GM21528 (cell line): ENCODE results near the gene ITGB7.

Source experiments
- ATAC-seq: cut with Tn5 transposase; IDR thresholded peaks from one replicate; pipeline ENCODE4 v1.9.1; 2021; ENCODE audit warnings: mild to moderate bottlenecking, moderate library complexity; ENCODE audit not compliant: unreplicated experiment, low FRiP score

The ITGB7 gene

GRCh38 chr12:53231671-53231920 lies 24.5 kb upstream of the ITGB7 start:
- ATAC-seq = no peak

- no peak for ATAC-seq
Observed at GRCh38 chr12:53230108-53230845, 23.2 kb upstream of the ITGB7 start.

DNA sequence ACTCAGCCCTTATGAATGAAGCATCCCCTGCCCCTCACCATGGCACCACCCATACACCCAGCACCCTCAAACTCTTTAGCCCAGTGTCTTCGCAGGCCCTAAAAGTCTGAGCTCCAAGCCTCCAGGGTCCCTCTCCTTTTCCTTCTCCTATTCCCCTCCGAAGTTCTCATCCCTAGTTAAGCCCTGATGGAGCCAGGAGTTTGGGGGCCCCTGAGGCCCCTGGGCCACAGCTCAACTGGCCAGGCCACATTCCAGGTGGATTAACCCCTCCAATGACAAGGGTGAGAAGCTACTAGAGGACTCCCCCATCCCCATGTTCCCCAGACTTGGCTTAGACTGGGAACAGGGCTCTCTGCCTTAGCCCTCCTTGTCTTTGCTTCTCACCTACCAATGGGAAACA lies 22.4 kb upstream of the ITGB7 start:
- no peak for ATAC-seq

- no peak for ATAC-seq
Observed at GRCh38 chr12:53227836-53228235, 20.8 kb upstream of the ITGB7 start.

- no peak for ATAC-seq
Observed at GRCh38 chr12:53227341-53227740, 20.3 kb upstream of the ITGB7 start.

- no peak for ATAC-seq
Observed at GRCh38 chr12:53226815-53227214, 19.8 kb upstream of the ITGB7 start.

DNA sequence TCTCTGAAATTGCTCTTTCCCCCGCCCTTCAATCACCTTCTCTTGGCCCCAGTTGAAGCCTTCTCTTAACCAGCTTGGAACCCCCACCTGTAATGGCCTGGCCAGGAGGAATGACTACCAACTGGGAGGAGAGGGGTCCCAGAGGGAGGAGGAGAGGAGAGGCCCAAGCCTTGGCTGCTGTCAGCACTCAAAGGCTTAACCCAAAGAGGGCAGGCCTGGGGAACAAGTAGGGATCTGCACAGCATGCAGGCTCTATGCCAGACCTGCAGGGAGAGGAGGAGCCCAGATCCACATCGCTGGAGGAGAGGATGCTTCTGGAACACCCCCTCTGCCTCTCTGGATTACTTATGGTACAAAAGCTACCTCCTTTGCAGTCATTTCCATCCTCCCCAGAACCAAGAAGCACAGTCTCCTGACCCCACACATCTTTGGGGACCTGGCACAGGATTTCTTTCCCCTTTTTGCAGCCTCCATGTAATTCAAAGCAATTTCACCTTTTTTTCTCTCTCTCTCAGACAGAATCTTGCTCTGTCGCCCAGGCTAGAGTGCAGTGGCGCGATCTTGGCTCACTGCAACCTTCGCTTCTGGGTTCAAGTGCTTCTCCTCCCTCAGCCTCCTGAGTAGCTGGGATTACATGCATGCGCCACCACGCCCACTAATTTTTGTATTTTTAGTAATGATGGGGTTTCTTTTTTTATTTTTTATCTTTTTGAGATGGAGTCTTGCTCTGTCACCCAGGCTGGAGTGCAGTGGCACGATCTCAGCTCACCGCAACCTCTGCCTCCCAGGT lies 18.8 kb upstream of the ITGB7 start:
- ATAC-seq = no peak

- ATAC-seq = no peak
Observed at GRCh38 chr12:53224897-53225634, 18.0 kb upstream of the ITGB7 start.

- no peak for ATAC-seq
Observed at GRCh38 chr12:53224061-53224896, 17.2 kb upstream of the ITGB7 start.

- ATAC-seq = no peak
Observed at GRCh38 chr12:53223389-53224060, 16.5 kb upstream of the ITGB7 start.

- no peak for ATAC-seq
Observed at GRCh38 chr12:53222806-53223261, 15.8 kb upstream of the ITGB7 start.

DNA sequence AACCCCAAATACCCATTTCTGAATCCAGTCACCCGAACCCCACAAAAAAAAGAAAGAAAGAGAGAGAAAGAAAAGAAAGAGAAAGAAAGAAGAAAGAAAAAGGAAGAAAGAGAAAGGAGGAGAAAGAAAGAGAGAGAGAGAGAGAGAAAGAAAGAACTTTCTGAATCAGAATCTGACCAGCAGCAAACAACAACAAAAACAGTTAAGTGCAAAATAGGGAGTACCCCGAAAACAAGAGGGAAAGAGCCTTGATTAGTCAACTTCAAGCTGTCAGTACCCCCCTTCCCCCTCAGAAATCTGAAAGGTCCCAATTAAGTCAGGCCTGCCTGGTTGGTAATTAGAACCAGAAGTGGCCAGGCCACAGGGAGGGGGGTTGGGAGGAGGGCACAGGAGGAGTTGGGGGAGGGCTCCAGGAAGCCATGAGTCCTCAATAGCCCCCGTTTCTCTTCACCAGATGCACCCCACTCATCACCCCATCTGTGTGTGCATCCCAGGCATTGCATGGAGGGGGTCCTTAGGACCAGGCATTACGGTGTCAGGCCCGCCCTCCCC lies 15.2 kb upstream of the ITGB7 start:
- no peak for ATAC-seq

DNA sequence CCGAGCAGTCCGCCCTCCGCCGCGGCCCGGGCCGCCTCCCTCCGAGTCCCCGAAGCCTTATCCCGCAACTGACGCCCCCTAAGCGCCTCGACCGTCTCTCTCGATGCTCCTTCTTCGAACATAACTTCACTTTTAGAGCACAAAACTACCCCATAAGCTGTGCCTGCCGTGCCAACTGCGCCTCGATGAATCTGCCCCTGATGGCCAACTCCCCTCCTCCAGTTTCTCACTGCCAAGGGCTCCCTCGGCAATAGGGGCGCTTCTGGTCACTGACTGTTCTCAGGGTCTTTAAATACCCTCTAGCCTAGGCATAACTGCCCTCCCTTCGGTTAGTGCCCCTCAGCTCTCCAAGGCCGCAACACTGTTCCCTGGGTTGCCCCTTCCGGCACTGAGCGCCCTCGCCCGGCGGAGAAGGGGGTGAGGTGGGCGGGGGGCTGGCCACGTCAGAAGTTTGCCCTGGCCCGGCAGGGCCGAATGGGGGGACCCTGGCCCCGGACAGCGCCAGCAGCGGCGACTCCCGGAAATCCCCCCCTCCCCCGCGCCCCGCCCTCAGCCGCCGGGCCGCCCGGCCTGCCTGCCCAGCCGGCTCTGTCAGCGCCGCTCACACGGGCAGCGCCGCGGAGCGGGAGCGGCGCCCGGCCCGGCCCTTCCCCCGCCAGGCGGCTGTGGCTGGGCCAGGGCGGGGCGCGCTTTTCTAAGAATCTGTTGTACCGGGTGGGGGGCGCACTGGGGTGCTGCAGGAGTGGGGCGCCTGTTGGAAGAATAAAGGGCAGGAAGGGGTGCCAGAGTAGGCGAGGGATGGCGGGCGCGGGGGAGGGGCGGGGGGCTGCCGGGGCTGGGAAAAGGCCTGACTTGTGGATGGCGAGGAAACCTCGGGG lies 14.4 kb upstream of the ITGB7 start:
- ATAC-seq = peak; percentile 27

DNA sequence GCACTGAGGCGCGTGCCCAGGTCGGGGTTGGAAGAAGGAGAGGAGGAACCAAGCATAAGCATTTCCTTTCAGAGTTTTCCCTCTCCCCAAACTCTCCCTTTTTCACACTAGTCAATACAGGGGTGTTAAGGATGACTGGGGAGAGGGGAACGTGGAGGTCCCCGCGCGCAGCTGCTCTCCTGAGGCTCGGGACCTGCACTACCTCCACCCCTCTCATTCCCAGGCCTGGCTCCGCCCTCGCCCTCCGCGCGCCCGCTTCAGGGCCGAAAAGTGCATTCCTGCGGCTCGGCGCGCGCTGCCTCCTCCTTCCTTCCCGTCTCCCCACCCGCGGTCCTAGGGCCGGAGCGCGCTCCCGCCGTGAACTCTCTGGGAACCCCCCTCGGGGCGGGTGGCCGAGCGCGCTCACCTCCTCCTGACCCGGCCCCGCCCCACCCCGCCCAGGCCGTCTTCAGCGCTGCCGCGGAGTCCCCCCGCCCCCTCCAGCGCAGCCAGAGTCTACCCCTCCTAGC lies 13.7 kb upstream of the ITGB7 start:
- peak; percentile 51 for ATAC-seq

GRCh38 chr12:53219956-53220693 lies 13.1 kb upstream of the ITGB7 start:
- ATAC-seq = peak; percentile 37

DNA sequence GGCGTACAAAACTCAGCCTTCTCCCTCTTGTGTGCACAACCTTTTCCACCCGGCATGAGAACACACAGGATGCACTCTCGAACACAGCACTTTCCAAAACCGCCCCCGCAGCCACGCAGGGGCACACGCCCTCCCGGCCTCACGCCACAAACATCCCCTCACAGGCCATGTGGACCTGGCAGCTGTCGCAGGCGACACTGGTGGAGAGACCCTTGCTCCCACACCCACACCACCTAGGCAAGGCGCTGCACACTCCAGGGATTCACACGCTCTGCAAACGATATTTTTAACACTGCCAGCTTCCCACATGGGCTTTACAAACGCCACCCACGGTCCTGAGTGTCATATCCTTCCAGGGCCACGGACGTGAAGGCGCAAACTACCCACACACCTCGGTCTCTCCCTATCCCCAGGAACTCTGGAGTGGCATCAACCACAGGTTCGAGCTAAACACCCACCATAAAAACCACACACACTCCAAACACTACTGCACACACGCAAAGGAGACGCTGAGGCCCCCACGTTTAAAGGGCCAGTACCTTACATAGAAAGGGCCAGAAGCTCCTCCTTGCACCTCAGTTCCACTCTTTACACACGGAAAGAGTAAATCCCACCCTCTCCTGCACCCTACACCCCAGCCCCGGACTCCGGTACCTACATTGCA lies 12.4 kb upstream of the ITGB7 start:
- no peak for ATAC-seq

DNA sequence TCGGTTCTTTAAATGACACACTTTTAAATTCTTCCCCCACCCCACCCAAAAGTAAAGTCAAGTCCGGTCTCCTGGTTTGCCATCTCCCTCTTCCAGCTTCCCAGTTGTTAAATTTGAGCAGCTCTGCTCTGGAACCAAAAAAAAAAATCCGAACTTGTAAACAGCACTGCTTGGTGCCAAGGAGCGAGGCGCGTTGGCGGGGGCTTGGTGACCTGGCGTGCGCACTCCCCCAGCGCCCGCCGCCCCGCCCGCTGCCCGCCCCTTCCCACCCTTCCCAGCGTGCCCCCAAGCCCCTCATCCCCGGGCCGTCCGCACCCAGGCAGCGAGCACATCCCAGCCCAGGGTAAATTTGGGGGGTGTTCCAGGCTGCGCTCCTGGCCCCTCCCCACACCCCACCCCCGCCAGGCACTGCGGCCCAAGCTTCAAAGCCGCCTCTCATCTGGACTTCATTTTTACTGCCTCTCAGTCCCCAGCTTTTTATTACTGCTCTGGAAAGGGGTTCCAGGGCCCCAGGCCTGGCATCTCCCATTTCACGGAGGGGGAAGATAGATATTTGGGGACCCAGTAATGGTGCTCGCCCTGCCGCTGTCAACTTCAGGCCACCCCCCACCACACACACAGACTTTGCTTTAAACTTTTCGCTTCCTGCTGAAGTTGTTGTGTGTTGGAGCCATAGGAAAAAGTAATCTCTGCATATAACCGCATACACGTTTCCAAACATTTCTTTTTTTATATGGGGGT lies 11.7 kb upstream of the ITGB7 start:
- ATAC-seq = no peak
